HG03575 (cell line): ENCODE data around the gene HLA-DMB.
A peak's percentile ranks its signal among the peaks of the same experiment; 100 is the strongest.
"Not testable (repeated sequence)": the region's sequence is repeated elsewhere in the genome, so short reads cannot be mapped to it uniquely, and the experiment has no call there.

ENCODE experiments used
- ATAC-seq: cut with Tn5 transposase; IDR thresholded peaks from one replicate; pipeline ENCODE4 v1.9.1; 2021; ENCODE audit not compliant: unreplicated experiment, insufficient number of reproducible peaks, low FRiP score; ENCODE audit errors: extremely low read depth

HLA-DMB gene

GRCh38 chr6:32953775-32954174 is 12.9 kb upstream of the HLA-DMB start:
- no peak for ATAC-seq

DNA sequence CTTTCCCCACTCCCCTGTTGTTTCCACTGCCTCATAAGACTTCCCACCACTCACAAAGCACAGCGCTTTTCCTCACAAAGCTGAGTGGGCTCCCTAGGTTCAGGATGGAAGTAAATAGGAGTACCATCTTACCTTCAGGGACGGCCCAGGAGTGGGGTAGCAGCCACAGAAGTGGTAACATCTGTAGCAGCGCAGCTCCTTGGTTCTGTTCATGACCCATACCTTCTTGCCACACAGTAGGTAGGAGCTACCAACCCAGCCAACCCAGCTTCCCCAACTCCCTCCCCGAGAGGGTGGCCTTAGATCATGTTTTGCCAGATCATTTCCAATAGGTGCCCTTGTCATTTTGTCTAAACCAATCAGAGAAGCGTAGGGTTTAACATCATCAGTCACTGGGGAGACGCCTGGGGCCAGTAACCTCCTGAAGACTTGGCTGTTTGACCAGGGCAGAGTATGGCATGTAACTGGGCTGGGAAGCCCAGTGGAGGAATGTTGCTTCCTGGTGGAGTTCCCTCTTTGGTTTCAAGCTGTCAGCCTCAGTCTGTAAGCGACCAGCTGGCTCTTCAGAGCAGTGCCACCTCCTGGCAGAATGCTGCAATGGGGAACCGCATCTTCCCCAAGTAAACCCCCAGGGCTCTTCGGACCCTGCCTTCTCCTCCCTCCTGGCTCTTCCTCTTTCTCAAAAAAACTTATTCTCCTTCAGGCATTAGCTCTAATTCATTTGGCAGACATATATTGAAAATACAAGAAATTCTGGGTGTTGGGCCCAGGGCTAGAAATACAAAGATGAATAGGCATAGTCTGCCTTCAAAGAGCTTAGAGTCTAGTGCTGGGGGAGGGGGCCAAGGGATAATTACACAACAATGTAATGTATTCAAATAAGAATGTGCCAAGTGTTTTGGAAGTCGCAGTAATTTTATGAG is 12.2 kb upstream of the HLA-DMB start, which contains the start of gene HLA-DMA:
HLA-DMA (minus strand) TSS at position 281 of the 923 bp plus-strand sequence; CDS start at position 220, 61 bp downstream.
- peak; percentile 66 for ATAC-seq

GRCh38 chr6:32950449-32950848 is 9.6 kb upstream of the HLA-DMB start:
- ATAC-seq, result no peak

DNA sequence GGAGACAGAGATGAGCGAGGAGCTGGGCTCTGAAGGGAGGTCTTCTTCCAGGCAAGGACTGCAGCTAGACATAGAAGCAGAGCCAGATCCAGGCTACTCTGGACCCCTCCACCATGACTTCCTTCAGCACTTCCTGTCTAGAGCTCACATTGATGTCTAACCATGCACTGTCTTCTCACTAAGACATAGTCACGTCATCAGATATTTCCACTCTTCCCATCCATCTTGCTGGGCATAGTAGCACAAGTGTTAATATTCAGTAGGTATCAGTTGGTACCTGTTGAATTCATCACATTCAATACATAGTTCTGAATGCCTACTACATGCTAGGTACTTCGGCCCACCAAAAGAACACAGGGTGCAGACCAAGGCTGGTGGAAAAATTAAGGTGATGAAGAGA is 9.2 kb upstream of the HLA-DMB start:
- ATAC-seq, result no peak

GRCh38 chr6:32949113-32949512 is 8.3 kb upstream of the HLA-DMB start:
- ATAC-seq, result no peak

- no peak for ATAC-seq
These were observed 7.0 kb upstream of the HLA-DMB start for GRCh38 chr6:32947552-32948465.

DNA sequence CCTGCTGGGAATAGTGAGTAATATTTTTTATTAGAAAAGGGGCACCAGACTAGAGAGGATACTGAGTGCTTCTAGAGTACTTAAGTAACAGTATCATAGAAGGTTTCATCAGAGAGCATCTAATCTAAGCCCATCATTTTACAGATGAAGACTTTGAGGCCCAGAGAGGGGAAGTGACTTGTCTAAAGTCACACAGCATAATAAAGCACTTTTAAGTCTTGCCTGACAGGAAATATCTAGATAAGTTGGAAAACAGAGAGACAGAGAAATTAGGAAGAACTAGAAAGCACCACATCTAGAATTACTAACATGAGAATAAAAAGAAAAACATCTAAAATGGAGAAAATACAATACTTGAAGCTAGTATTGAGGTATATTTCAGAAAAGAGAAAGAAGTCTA is 6.1 kb upstream of the HLA-DMB start:
- ATAC-seq, result no peak

DNA sequence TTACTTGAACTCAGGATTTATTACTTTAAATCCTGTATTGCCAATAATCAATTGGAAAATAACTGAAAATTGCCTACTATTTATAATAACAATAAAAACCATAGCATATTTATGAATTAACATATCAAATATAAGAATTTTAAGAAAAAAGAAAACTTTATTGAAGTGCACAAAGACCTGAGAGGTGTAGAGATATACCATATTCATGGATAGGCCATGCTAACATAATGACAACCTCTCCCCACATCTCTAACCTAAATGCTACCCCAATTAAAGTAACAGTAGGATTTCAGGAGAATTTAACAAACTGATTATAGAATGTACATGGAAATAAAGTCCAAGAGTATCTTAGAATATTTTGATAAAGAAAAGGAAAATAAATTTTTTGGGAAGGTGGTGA is 5.1 kb upstream of the HLA-DMB start:
- no peak for ATAC-seq

DNA sequence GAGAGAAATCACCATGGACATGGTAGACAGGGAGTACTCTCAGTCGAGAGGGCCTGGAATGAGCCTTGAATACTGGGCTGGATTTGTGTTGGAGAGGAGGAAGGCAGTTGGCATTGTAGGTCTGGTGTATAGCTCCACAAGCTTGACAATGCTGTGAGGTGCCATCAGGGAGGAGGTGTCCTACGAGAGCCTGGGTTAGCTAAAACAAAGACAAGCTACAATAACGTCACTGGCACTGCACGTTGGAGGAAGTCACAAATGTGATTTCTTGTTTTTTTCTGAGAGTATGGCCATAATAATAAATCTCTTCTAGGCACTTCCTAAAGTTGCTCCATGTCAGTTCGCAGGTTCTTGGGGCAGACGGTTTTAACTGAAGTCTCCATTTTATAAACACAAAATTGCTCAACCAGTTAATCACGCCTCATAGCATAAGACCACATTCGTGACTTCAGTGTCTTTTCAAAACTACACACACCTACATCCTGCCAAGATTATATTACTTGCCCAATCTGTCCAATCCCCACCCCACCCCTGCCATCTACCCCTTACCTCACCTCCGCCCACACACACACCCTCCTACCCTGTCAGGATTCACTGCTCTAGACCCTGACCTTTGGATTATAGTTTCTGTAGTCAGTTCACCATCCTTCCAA is 4.4 kb upstream of the HLA-DMB start:
- ATAC-seq, result no peak

DNA sequence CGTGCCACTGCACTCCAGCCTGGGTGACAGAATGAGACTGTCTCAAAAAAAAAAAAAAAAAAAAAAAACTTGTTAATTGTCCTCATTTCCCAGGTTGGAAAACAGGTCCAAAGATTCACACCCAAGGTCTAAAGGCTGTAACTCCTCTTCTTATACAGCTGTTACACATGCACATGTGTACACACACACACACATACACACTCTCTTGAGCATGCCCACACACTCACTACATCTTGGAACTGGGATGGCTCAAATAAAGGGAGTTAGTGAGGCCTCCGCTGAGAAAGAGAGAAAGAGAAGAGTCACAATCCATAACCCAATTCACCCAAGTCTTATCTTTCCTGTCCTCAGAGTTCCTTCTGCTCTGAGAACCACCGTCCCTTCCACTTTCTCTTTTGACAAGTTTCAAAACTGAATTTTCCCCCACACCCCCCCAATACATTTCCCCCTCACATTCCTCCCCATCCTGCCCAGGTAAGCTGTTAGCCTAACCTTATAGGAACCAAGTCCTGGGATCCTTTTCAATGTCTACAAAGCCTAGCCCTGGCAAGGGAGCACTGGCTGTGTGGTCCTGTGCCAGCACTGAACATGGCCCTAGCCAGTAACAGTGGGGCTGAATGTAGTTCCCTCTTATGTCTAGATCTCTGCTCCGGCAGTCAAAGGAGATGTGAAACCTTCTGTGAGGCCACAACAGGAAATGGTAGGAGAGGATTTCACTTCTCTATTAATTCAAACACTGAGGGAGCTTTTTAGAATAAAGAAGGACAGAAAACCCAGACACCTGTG is 3.2 kb upstream of the HLA-DMB start:
- no peak for ATAC-seq

DNA sequence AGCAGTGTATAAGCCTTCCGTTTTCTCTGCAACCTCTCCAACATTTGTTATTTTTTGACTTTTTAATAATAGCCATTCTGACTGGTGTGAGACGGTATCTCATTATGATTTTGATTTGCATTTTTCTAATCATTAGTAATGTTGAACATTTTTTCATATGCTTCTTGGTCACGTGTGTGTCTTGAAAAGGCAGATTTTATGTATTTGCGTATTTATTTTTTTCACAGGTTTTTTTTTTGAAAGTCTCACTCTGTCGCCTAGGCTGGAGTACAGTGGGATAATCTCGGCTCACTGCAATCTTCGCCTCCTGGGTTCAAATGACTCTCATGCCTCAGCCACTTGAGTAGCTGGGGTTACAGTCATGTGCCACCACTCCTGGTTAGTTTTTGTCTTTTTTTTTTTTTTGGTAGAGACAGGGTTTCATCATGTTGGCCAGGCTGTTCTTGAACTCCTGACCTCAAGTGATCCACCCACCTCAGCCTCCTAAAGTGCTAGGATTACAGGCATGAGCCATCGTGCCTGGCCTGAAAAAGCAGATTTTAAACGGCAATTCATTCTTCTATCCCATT is 1.8 kb upstream of the HLA-DMB start:
- ATAC-seq, result not testable (repeated sequence)

- no peak for ATAC-seq
These were observed 463 bp upstream of the HLA-DMB start for GRCh38 chr6:32941214-32941768.

- no peak for ATAC-seq
These were observed 2.3 kb downstream of the HLA-DMB start for GRCh38 chr6:32938494-32938893.

DNA sequence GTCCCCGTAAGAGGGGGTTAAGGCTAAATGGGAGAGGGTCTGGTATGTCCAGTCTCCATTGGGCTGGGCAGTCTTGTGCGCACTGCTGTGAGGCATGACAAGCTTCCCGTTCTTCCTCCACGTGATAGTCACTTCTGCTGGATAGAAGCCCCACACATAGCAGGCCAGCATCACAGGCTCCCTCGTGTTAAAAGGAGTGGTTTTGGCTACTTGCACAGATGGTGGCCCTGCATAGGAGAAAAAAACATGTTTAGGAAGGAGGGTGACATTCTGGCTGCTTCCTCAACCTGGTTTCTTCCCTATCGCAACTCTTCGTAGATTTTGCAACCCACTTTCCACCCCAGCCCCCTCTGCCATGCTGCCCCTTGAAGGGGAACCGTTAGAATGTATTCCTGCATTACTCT is 3.6 kb downstream of the HLA-DMB start:
- ATAC-seq, result no peak

DNA sequence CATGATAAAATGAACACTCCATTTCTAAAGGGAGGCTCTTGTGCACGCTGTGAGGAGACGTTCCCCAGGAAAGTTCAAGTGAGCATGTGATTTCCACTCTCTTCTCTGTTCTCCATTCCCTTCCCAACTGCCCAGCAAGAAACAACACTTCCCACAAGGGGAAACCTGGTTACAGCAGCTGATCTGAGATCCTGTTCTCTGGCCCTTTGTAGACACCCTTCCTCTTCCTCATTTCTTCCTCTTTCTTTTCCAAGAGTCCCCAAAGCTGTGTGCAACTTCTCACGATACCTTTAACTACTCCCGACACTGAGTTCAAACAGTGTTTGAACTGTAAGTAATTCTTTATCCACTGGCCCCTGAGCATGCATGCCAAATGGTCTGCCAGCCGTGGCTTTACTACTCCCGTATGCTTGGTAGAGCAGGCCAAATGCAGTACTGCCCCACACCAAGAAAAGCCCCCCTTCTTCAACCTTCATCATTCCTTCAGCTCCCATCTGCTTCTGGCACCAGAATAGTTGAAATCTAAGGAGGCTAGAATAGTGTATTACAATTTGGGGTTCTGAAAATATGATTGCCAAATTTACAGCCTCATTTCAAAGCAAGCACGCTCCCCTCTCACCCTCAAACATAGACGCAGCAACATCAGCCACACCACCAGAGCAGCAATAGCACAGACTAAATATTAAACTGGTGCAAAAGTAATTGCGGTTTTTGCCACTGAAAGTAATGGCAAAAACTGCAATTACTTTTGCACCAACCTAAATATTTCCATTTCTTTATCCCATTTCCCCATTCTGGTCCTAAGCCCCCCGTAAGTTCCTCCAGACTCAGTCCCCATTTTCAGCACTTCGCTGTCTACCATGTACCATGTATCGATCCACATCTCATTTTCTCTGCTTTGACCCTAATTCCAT is 4.3 kb downstream of the HLA-DMB start:
- no peak for ATAC-seq

DNA sequence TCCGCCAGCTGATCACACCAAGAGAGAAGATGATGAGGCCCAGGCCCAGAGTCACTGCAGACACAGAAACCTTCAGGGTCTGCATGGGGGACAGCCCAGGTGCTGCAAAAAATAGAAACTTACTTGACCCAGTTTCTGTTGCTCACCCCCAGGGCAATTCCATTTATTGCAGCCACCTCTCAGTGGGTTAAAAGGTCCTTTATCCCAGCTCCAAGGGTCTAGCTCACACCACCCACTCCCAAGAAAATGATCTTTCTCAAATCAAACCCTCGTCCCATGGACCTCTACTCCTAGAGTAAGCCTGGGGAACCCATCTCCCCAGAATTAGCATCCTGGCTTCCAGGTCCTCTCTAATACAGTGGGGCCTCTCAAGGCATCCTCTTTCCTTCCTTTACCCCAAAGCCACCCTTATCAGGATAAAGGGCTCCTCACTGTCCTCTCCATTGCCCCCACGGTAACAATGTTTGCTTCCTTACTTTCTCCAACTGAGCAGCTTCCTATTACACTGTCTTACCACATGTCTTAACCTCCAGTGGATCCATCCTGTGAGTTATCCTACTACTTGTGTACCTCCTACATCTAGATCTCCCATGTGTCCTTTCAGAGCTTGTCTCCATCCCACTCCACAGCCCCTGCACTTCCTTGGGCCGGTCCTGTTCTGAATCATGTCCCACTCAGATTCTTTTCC is 5.1 kb downstream of the HLA-DMB start:
- ATAC-seq, result no peak
